ENCODE results near the gene L3MBTL3.

Gene L3MBTL3

GRCh38 chr6:130027948-130028347, 9.6 kb downstream of the L3MBTL3 start:
- DNase-seq (ENCODE audit: low read depth in 2 of 2), result no peak

- DNase-seq (ENCODE audit: low read depth in 2 of 2), result no peak
These were observed 10.8 kb downstream of the L3MBTL3 start for GRCh38 chr6:130029163-130029562.

GRCh38 chr6:130032758-130033340, 14.5 kb downstream of the L3MBTL3 start:
- DNase-seq (ENCODE audit: low read depth in 2 of 2), result no peak

- DNase-seq (ENCODE audit: low read depth in 2 of 2), result no peak
These were observed 15.6 kb downstream of the L3MBTL3 start for GRCh38 chr6:130033949-130034348.

GRCh38 chr6:130034378-130035146, 16.2 kb downstream of the L3MBTL3 start:
- no peak for DNase-seq (ENCODE audit: low read depth in 2 of 2)

- no peak for DNase-seq (ENCODE audit: low read depth in 2 of 2)
These were observed 16.8 kb downstream of the L3MBTL3 start for GRCh38 chr6:130035211-130035610.

GRCh38 chr6:130037207-130037811, 18.9 kb downstream of the L3MBTL3 start:
- DNase-seq (ENCODE audit: low read depth in 2 of 2), result no peak

- DNase-seq (ENCODE audit: low read depth in 2 of 2), result no peak
These were observed 23.2 kb downstream of the L3MBTL3 start for GRCh38 chr6:130041594-130041993.

- no peak for DNase-seq (ENCODE audit: low read depth in 2 of 2)
These were observed 25.0 kb downstream of the L3MBTL3 start for GRCh38 chr6:130043344-130043743.

- no peak for DNase-seq (ENCODE audit: low read depth in 2 of 2)
These were observed 27.2 kb downstream of the L3MBTL3 start for GRCh38 chr6:130045622-130046021.

- DNase-seq (ENCODE audit: low read depth in 2 of 2), result no peak
These were observed 28.3 kb downstream of the L3MBTL3 start for GRCh38 chr6:130046671-130047070.

- DNase-seq (ENCODE audit: low read depth in 2 of 2), result no peak
These were observed 29.0 kb downstream of the L3MBTL3 start for GRCh38 chr6:130047088-130047995.

- DNase-seq (ENCODE audit: low read depth in 2 of 2), result no peak
These were observed 31.8 kb downstream of the L3MBTL3 start for GRCh38 chr6:130050230-130050629.

- DNase-seq (ENCODE audit: low read depth in 2 of 2), result no peak
These were observed 36.3 kb downstream of the L3MBTL3 start for GRCh38 chr6:130054725-130055124.

- no peak for DNase-seq (ENCODE audit: low read depth in 2 of 2)
These were observed 36.9 kb downstream of the L3MBTL3 start for GRCh38 chr6:130055271-130055670.

GRCh38 chr6:130057495-130057894, 39.1 kb downstream of the L3MBTL3 start:
- DNase-seq (ENCODE audit: low read depth in 2 of 2), result no peak

- DNase-seq (ENCODE audit: low read depth in 2 of 2), result no peak
These were observed 45.4 kb downstream of the L3MBTL3 start for GRCh38 chr6:130063806-130064205.

- no peak for DNase-seq (ENCODE audit: low read depth in 2 of 2)
These were observed 47.3 kb downstream of the L3MBTL3 start for GRCh38 chr6:130065609-130066156.

- no peak for DNase-seq (ENCODE audit: low read depth in 2 of 2)
These were observed 51.1 kb downstream of the L3MBTL3 start for GRCh38 chr6:130069485-130069884.

- DNase-seq (ENCODE audit: low read depth in 2 of 2), result no peak
These were observed 51.9 kb downstream of the L3MBTL3 start for GRCh38 chr6:130070326-130070725.

GRCh38 chr6:130070792-130071191, 52.4 kb downstream of the L3MBTL3 start:
- no peak for DNase-seq (ENCODE audit: low read depth in 2 of 2)

Data from stimulated activated CD8-positive, alpha-beta memory T cell treated with anti-CD3 and anti-CD28 coated beads, Interleukin-15, amount 100 ng/mL, for 4 hours (primary cell).